Ovary (tissue), 3 donors: ENCODE results near the gene LIMA1.

ENCODE experiments used
- CTCF ChIP-seq, 3 donors: fragments of 450-650 bp in 2 of 3; fragments of 200-600 bp in 1 of 3; IDR thresholded peaks; one replicate each; pipeline versions ENCODE4 v1.5.1 to v1.8.0; 2016 to 2022; ENCODE audit warnings: antibody characterized with exemption in 3 of 3, mild to moderate bottlenecking in 1 of 3
- POLR2A ChIP-seq: fragments of 450-650 bp; IDR thresholded peaks from one replicate; pipeline ENCODE4 v1.6.1; 2017; ENCODE audit warnings: antibody characterized with exemption, mild to moderate bottlenecking, moderate library complexity
- donor health status: DM: no; HTN: no; CAD: no.

- TF ChIP-seq CTCF (IDR thresholded peaks at IDR 0.05): no peak
- no peak for TF ChIP-seq POLR2A
These were observed 32.5 kb upstream of the LIMA1 start for GRCh38 chr12:50315803-50316202.
